SK-N-MC (cell line): Measurements from ENCODE around the gene PKDREJ.
A peak's percentile ranks its signal among the peaks of the same experiment; 100 is the strongest.
"Not testable (repeated sequence)": the region's sequence is repeated elsewhere in the genome, so short reads cannot be mapped to it uniquely, and the experiment has no call there.

Experiments
- DNase-seq: peaks from one replicate; pipeline ENCODE4 v3.0.0-alpha.2; 2011; ENCODE audit warnings: low read depth, low spot score
- H3K27ac ChIP-seq: fragments of 200-600 bp; sonication (generic); 2 replicates; pipeline ENCODE4 v1.5.1; 2016; ENCODE audit warnings: mixed run types
- H3K36me3 ChIP-seq: fragments of 200-600 bp; sonication (generic); 2 replicates; pipeline ENCODE4 v1.6.1; 2017; ENCODE audit warnings: antibody characterized with exemption, low read length, mixed read lengths; ENCODE audit not compliant: insufficient read depth
- H3K4me3 ChIP-seq: fragments of 200-600 bp; sonication (generic); 2 replicates; pipeline ENCODE4 v1.5.1; 2016
- H3K9ac ChIP-seq: fragments of 200-600 bp; sonication (generic); 2 replicates; pipeline ENCODE4 v1.8.0; 2017; ENCODE audit warnings: mixed run types, mixed read lengths; ENCODE audit not compliant: insufficient read length
- H3K9me3 ChIP-seq: fragments of 200-600 bp; sonication (generic); 2 replicates; pipeline ENCODE4 v1.6.1; 2017; ENCODE audit warnings: low read depth, mild to moderate bottlenecking, antibody characterized with exemption, low read length, moderate library complexity, mixed read lengths
- EZH2 ChIP-seq: fragments of 200-600 bp; sonication (generic); IDR thresholded peaks from one replicate; pipeline ENCODE4 v1.6.1; 2017; ENCODE audit warnings: antibody characterized with exemption
- FOXP2 ChIP-seq: optimal IDR thresholded peaks from 2 replicates; pipeline ENCODE3; 2011; ENCODE audit warnings: mild to moderate bottlenecking, moderate library complexity; ENCODE audit not compliant: insufficient read depth; ENCODE audit errors: extremely low read length, control extremely low read depth
- POLR2AphosphoS5 ChIP-seq: IDR thresholded peaks from 2 replicates; pipeline ENCODE4 v1.6.1; 2012; ENCODE audit warnings: mild to moderate bottlenecking, low read depth, low read length, borderline replicate concordance

PKDREJ gene

GRCh38 chr22:46274381-46274780 lies 11.2 kb upstream of the PKDREJ start:
- H3K4me3 ChIP-seq, result no peak overlapping the region
- H3K36me3 ChIP-seq, result peaks cover 8% of the 10 kb centered on the region
- no peak for DNase-seq
- H3K27ac ChIP-seq, result no peak overlapping the region
- no peak overlapping the region for H3K9ac ChIP-seq
- TF ChIP-seq POLR2AphosphoS5, result no peak
- no peak for TF ChIP-seq EZH2
- TF ChIP-seq FOXP2, result no peak
- H3K9me3 ChIP-seq, result no peaks in the 10 kb centered on the region

- DNase-seq, result no peak
- H3K36me3 ChIP-seq, result peaks cover 8% of the 10 kb centered on the region
- TF ChIP-seq FOXP2 (no peak), POLR2AphosphoS5 (no peak), EZH2 (no peak)
- no peak overlapping the region for H3K9ac ChIP-seq
- H3K27ac ChIP-seq, result no peak overlapping the region
- no peak overlapping the region for H3K4me3 ChIP-seq
- no peaks in the 10 kb centered on the region for H3K9me3 ChIP-seq
Observed at GRCh38 chr22:46273432-46274148, 10.4 kb upstream of the PKDREJ start.

- TF ChIP-seq FOXP2, result no peak
- no peak for TF ChIP-seq POLR2AphosphoS5
- no peak for TF ChIP-seq EZH2
Observed at GRCh38 chr22:46272762-46273431, 9.8 kb upstream of the PKDREJ start.

GRCh38 chr22:46272196-46272595 lies 9.1 kb upstream of the PKDREJ start:
- no peak overlapping the region for H3K4me3 ChIP-seq
- TF ChIP-seq POLR2AphosphoS5 (no peak), FOXP2 (no peak), EZH2 (no peak)
- no peak overlapping the region for H3K27ac ChIP-seq
- no peak overlapping the region for H3K9ac ChIP-seq
- no peak for DNase-seq
- peaks cover 8% of the 10 kb centered on the region for H3K36me3 ChIP-seq
- no peaks in the 10 kb centered on the region for H3K9me3 ChIP-seq

More at GRCh38 chr22:46272762-46273431, 9.8 kb upstream of the PKDREJ start:
- no peaks in the 10 kb centered on the region for H3K9me3 ChIP-seq
- H3K27ac ChIP-seq, result no peak overlapping the region
- H3K36me3 ChIP-seq, result peaks cover 8% of the 10 kb centered on the region
- DNase-seq, result no peak
- no peak overlapping the region for H3K4me3 ChIP-seq
- no peak overlapping the region for H3K9ac ChIP-seq

GRCh38 chr22:46269564-46269963 lies 6.4 kb upstream of the PKDREJ start:
- H3K36me3 ChIP-seq, result no peaks in the 10 kb centered on the region
- no peak overlapping the region for H3K4me3 ChIP-seq
- TF ChIP-seq FOXP2 (no peak), EZH2 (no peak), POLR2AphosphoS5 (no peak)
- DNase-seq, result no peak
- H3K9ac ChIP-seq, result no peak overlapping the region
- H3K27ac ChIP-seq, result no peak overlapping the region
- no peaks in the 10 kb centered on the region for H3K9me3 ChIP-seq

GRCh38 chr22:46267431-46268279 lies 4.5 kb upstream of the PKDREJ start, which contains the start of gene TTC38:
Gene TTC38, plus strand, starts transcription at chr22:46268008. Its CDS starts 32 bp downstream, at chr22:46268040.
- Histone ChIP-seq H3K9me3 (no peaks in the 10 kb centered on the region), H3K36me3 (no peaks in the 10 kb centered on the region), H3K4me3 (peak within 1 kb of the TSS; percentile 74), H3K9ac (peak within 1 kb of the TSS; percentile 59), H3K27ac (no peak within 1 kb of the TSS)
- TF ChIP-seq FOXP2, result no peak
- peak; percentile 33; the same call in 1 of the 2 replicates for TF ChIP-seq POLR2AphosphoS5
- DNase-seq, result no peak

- H3K9me3 ChIP-seq, H3K9ac ChIP-seq: not testable (repeated sequence)
Observed at GRCh38 chr22:46265627-46266026, 2.5 kb upstream of the PKDREJ start.

GRCh38 chr22:46264520-46264919 lies 1.4 kb upstream of the PKDREJ start:
- not testable (repeated sequence) for H3K4me3 ChIP-seq, H3K36me3 ChIP-seq, DNase-seq, H3K27ac ChIP-seq, H3K9ac ChIP-seq, H3K9me3 ChIP-seq

More at GRCh38 chr22:46265627-46266026, 2.5 kb upstream of the PKDREJ start:
- not testable (repeated sequence) for H3K27ac ChIP-seq, H3K4me3 ChIP-seq, H3K36me3 ChIP-seq, DNase-seq
